Astrocyte (in vitro differentiated cells and primary cell): Measurements from ENCODE around the gene RBM17.
"Not testable (repeated sequence)": the region's sequence is repeated elsewhere in the genome, so short reads cannot be mapped to it uniquely, and the experiment has no call there.

Experiments used
- EZH2 ChIP-seq: IDR thresholded peaks from 2 replicates; pipeline ENCODE4 v1.6.1; 2012; ENCODE audit warnings: mild to moderate bottlenecking, low read length, inconsistent platforms; ENCODE audit not compliant: insufficient read depth
- TF ChIP-seq, protein P1 (sequence below): IDR thresholded peaks from 2 replicates; pipeline ENCODE4 v1.5.1; 2011; ENCODE audit warnings: low read depth, mild to moderate bottlenecking, inconsistent platforms, low read length, moderate library complexity; ENCODE audit not compliant: insufficient read depth

DNA sequence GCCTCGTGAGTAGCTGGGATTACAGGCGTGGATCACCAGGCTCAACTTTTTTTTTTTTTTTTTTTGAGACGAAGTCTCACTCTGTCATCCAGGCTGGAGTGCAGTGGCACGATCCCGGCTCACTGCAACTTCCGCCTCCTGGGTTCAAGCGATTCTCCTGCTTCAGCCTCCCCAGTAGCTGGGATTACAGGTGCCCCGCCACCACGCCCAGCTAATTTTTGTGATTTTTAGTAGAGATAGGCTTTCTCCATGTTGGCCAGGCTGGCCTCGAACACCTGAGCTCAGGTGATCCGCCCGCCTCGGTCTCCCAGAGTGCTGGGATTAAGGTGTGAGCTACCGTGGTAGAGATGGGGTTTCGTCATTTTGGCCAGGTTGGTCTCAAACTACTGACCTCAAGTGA is 77.1 kb downstream of the RBM17 start:
- TF ChIP-seq, protein P1, sequence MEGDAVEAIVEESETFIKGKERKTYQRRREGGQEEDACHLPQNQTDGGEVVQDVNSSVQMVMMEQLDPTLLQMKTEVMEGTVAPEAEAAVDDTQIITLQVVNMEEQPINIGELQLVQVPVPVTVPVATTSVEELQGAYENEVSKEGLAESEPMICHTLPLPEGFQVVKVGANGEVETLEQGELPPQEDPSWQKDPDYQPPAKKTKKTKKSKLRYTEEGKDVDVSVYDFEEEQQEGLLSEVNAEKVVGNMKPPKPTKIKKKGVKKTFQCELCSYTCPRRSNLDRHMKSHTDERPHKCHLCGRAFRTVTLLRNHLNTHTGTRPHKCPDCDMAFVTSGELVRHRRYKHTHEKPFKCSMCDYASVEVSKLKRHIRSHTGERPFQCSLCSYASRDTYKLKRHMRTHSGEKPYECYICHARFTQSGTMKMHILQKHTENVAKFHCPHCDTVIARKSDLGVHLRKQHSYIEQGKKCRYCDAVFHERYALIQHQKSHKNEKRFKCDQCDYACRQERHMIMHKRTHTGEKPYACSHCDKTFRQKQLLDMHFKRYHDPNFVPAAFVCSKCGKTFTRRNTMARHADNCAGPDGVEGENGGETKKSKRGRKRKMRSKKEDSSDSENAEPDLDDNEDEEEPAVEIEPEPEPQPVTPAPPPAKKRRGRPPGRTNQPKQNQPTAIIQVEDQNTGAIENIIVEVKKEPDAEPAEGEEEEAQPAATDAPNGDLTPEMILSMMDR: not testable (repeated sequence)
- TF ChIP-seq EZH2: not testable (repeated sequence)
